LHCN-M2 (cell line): ENCODE data around the gene EEPD1. TPM values are rescaled to one million over a fixed set of nuclear protein-coding genes. Genes with fewer than 3 reads are reported as not detected.
"Not testable (repeated sequence)": the region's sequence is repeated elsewhere in the genome, so short reads cannot be mapped to it uniquely, and the experiment has no call there.

ENCODE experiments used
- DNase-seq: peaks from one replicate; pipeline ENCODE4 v3.0.0-alpha.2; 2012; ENCODE audit warnings: low read depth
- total RNA-seq: library from RNA; depleted of rRNA; stranded (reverse); fragments of >200 nt; gene quantifications from 2 replicates; pipeline ENCODE4 v1.2.3, GENCODE V29; 2014; rRNA removed

The EEPD1 gene
- total RNA-seq, 1 experiment from 2014 or later, result 2.5 TPM

DNA sequence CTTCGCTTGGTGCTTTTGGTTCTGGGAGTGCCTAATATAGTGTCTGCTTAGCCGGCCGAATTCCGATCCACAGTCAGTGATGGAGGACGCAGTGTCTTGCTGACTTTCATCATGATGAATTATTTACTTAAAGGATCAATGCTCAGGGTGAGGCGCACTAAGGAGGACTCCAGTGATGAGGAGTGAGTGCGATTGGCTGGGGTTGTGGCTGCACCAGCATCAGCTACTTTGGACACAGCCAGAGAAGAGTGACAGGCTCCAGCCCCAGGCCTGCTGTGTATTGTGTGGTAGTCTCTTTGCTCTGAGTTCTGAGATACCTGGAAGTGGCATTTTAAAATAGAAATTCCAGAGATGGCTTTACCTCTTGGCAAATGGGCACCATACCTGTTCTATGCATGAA, 163.3 kb downstream of the EEPD1 start:
- no peak for DNase-seq

DNA sequence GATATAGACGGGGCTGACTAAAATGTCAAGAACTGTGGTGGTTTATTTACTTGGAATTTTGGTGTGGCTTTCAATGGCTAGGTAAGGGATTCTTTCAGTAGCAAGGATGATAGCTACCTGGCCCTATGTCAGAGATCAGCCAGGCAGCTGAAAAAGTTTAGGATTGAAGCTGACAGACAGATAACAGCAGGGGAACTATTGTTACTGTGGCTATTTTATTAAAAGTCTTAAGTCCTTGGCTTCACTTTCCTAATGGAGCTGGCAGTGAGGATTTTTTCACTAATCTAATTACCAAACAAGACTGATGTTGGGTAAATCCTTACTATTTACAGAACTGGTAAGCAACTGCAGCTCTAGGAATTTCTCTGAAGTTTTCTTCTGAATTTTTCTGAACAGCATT, 164.2 kb downstream of the EEPD1 start:
- DNase-seq, result no peak

DNA sequence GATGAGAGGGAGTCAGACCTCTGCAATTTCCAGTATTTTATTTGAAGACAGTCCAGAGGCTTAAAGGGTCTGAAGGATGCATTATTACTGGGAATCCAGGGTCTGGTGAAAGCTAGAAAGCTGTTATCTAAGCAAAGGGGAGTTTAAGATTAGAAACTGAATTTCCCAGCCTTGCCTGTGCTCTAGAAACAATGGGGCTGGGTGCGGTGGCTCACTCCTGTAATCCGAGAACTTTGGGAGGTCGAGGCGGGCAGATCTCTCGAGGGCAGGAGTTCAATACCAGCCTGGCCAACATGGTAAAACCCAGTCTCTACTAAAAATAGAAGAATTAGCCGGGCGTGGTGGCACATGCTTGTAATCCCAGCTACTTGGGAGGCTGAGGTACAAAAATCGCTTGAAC, 165.1 kb downstream of the EEPD1 start:
- DNase-seq, result no peak

DNA sequence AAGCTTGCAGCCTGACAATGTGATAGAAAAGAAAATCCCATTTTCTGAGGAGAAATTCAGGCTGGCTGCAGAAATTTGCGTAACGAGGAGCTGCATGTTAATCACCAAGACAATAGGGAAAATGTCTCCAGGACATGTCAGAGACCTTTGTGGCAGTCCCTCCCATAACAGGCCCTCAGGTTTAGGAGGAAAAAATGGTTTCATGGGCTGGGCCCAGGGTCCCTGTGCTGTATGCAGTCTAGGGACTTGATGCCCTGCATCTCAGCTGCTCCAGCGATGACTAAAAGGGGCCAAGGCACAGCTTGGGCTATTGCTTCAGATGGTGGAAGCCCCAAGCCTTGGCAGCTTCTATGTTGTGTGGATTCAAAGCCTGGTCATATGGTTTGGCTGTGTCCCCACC, 168.2 kb downstream of the EEPD1 start:
- DNase-seq, result not testable (repeated sequence)

DNA sequence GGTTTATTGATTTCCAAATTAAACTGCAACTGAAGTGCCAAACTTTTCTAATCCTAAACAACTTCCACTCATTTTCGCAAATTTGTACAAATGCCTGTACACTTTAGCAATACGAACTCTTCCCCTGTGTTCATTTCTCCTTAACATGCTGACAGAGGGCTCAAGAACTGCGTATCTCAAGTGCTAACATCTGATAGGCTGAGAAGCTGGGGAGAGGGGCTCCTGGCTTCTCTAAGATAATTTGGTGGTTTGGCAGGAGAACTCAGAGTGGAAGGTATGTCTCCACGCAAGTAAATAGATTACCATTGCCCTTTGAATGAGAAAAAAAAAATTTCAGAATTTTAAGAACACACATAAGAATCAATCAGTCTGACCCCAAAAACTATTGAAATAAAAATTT, 183.3 kb downstream of the EEPD1 start:
- DNase-seq, result no peak

DNA sequence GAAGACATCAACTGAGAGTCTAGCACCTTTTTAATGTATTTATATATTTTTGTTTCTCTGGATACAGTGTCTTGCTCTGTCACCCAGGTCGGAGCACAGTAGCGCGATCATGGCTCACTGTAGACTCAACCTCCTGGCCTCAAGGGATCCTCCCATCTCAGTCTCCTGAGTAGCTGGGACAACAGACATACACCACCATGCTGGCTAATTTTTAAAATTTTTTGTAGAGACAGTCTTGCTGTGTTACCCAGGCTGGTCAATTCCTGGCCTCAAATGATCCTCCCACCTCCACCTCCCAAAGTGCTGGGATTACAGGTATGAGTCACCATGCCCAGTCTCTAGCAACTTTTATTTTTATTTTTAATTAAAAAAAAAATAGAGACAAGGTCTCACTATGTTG, 185.2 kb downstream of the EEPD1 start:
- no peak for DNase-seq

DNA sequence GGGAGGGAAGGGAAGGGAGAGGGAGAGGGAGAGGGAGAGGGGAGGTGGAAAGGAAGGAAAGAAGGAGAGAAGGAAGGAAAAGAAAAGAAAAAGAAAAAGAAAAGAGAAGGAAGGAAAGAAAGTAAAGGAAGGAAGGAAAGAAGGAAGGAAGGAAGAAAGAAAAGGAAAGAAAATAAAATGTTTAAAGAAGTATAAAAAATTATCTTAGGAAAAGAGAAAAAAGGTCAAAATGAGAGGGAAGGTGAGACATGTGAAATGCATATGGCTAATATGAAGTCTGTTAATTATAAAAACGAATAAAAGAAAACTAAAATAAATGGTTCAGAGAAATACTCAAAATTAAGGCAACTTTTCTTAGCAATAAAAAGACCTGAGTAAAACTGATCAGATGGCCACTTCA, 190.5 kb downstream of the EEPD1 start:
- DNase-seq, result no peak

DNA sequence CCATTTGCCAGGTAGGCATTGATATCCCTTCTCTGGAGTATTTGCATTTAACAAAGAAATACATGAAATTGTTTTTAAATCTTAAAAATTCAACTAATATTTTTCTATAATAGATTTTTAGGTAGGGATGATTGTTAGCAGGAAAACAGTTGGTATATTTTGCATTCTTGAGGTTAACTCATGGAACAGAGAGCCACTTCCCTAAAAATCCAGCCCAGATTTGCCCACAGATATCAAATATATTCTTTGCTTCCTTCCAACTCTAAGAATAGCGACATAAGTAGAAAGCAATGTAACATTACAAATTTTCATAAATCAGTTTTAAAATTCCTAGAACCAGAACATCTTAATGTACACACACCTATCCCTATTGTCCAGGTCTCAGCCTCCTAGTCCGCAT, 191.6 kb downstream of the EEPD1 start:
- DNase-seq, result no peak

DNA sequence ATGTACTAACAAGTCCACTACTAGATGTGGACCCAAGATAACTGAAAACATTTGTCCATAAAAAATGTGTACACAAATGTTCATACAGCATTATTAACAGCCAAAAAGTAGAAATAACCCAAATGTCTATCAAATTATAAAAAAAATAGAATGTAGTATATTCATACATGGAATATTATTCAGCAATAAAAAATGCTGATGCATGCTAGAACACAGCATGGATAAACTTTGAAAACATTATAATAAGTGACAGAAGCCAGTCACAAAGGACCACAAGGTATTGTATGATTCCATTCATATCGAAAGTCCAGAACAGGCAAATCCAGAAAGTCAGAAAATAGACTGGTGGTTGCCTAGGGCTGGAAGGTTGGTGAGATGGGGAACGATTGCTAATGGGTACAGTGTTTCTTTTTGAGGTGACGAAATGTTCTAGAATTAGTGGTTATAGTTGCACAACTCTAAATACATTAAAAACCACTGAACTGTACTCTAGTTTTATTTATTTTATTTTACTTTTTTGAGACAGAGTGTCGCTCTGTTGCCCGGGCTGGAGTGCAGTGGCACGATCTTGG, 193.3 kb downstream of the EEPD1 start:
- DNase-seq, result peak; percentile 26

DNA sequence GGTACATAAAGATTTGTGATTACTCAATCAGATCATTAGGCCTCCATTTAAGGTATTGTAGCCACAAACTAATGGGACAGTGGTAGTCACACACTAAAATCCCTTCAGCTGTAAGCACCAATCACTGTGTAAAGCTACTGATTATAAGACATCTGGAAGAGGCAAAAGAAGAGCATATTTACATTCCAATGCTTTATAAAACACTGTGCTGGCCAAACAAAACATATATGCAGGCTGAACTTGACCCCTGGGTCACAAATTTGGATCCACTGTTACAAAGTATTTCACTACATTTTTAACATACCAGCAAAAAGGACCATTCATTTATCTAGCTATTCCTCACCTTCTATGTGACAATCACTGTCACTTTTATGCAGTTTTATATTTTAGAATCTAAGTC, 195.2 kb downstream of the EEPD1 start:
- peak; percentile 50 for DNase-seq

DNA sequence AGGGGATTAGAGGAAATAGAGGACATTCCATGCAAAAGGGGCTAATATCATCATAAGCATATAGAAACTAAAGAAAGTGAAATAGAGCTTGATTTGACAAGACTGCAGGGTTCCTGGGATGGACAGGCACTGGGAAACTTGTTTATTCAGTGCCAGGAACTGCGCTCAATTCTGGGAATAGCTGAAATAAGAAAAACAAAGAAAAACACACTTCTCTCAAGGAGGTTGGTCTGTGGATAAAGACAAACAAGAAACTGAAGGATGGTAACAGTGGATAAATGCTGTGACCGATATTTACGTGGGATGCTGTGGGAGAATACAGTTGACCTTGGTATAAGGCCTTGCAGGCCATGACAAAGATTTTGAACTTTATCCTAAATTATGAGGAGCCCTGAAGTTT, 195.7 kb downstream of the EEPD1 start:
- DNase-seq, result no peak

DNA sequence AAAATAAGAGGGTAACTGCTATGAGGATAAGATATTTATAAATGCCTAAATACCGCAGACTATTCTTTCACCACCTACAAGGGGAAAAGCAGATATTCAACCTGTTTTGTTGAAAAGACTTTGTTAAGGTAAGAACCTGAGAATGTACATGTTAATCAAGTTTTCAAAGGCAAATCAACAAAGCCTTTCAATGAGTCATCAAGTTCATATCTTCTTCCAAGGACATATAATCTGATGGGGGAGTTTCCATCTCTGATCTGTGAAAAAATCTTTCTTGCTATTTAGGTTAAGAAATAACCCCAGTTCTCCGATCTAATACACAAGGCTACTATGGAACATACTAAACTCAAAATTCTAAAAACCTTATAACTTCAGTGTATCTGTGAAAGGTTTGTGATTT, 196.6 kb downstream of the EEPD1 start:
- DNase-seq, result no peak

Other genes with a start within 250 kb of the EEPD1 start
- 370 and 373 TPM in 2 replicates for gene ANLN, start 236.6 kb downstream of the EEPD1 start, total RNA-seq